H1 (cell line): ENCODE data around the gene PCNX1. TPM values are rescaled to one million over a fixed set of nuclear protein-coding genes. Genes with fewer than 3 reads are reported as not detected.

Experiments
- CTCF ChIA-PET: fragments of 300-600 bp; sonication (Branson Sonifier 250); formaldehyde crosslinking; loops from one replicate; lab custom pipeline; 2021; ENCODE audit not compliant: partially characterized antibody; lab: Charles Lee
- POLR2A ChIA-PET: fragments of 300-600 bp; sonication (Branson Sonifier 250); formaldehyde crosslinking; loops from one replicate; lab custom pipeline; 2021; ENCODE audit warnings: inconsistent platforms; ENCODE audit not compliant: partially characterized antibody; lab: Charles Lee
- DNase-seq, 2 experiments: peaks; one replicate each; pipeline versions ENCODE4 v3.0.0 to v3.0.0-alpha.2; 2010 to 2022; ENCODE audit warnings: low spot score in 2 of 2, low read depth in 1 of 2, mixed read lengths in 1 of 2
- FAIRE-seq: peaks from 2 replicates; lab custom pipeline; 2011; peaks lifted over from hg19 to GRCh38; lab: Jason Lieb, UNC
- H2AFZ ChIP-seq: 2 replicates; pipeline ENCODE4 v1.8.1; 2012; ENCODE audit warnings: low read length, inconsistent platforms
- H2AK5ac ChIP-seq: 2 replicates; pipeline ENCODE4 v1.6.1; 2013; ENCODE audit warnings: low read depth, low read length
- H2BK120ac ChIP-seq: replicated peaks from 2 replicates; pipeline ENCODE3; 2013; ENCODE audit warnings: low read depth, low read length, inconsistent platforms
- H2BK12ac ChIP-seq: 2 replicates; pipeline ENCODE4 v1.6.1; 2013; ENCODE audit warnings: low read depth, low read length
- H2BK15ac ChIP-seq: 2 replicates; pipeline ENCODE4 v1.6.1; 2013; ENCODE audit warnings: low read length
- H2BK20ac ChIP-seq: 2 replicates; pipeline ENCODE4 v1.6.1; 2013; ENCODE audit warnings: low read length
- H2BK5ac ChIP-seq: 2 replicates; pipeline ENCODE4 v1.6.1; 2013; ENCODE audit warnings: low read depth, low read length
- H3K14ac ChIP-seq: 2 replicates; pipeline ENCODE4 v1.6.1; 2013; ENCODE audit warnings: inconsistent platforms; ENCODE audit not compliant: insufficient read length
- H3K18ac ChIP-seq: 2 replicates; pipeline ENCODE4 v1.6.1; 2013; ENCODE audit warnings: low read length; ENCODE audit errors: extremely low read depth
- H3K23ac ChIP-seq: 2 replicates; pipeline ENCODE4 v1.6.1; 2013; ENCODE audit warnings: inconsistent platforms; ENCODE audit not compliant: insufficient read length
- H3K23me2 ChIP-seq: 2 replicates; pipeline ENCODE4 v1.6.1; 2013; ENCODE audit warnings: low read depth, low read length
- H3K27ac ChIP-seq: 2 replicates; pipeline ENCODE4 v1.6.1; 2011; ENCODE audit warnings: low read depth, low read length, inconsistent platforms
- H3K27me3 ChIP-seq, 4 experiments: replicated peaks in 1 of 4; 1 replicate in 1 of 4; 2 replicates in 3 of 4; pipeline versions ENCODE4 v1.6.1 to v1.8.1; 2011 to 2013; ENCODE audit warnings: low read length in 3 of 4, mild to moderate bottlenecking in 3 of 4, inconsistent platforms in 2 of 4, mixed read lengths in 2 of 4, moderate library complexity in 1 of 4; ENCODE audit not compliant: control insufficient read depth in 3 of 4, insufficient read depth in 3 of 4; ENCODE audit errors: extremely low read depth in 1 of 4
- H3K36me3 ChIP-seq, 4 experiments: 2 replicates each; pipeline versions ENCODE4 v1.6.1 to v1.8.1; 2011 to 2013; ENCODE audit warnings: mild to moderate bottlenecking in 4 of 4, low read length in 3 of 4, moderate library complexity in 2 of 4, control low read depth in 1 of 4, inconsistent platforms in 1 of 4; ENCODE audit not compliant: insufficient read depth in 4 of 4, control insufficient read depth in 2 of 4
- H3K4ac ChIP-seq: replicated peaks from 2 replicates; pipeline ENCODE3; 2013; ENCODE audit warnings: low read length, low read depth, mixed read lengths, inconsistent platforms; ENCODE audit not compliant: insufficient read length
- H3K4me1 ChIP-seq, 4 experiments: replicated peaks in 1 of 4; 1 replicate in 1 of 4; 2 replicates in 3 of 4; pipeline versions ENCODE4 v1.6.1 to v1.8.1; 2011 to 2013; ENCODE audit warnings: low read length in 3 of 4, inconsistent platforms in 2 of 4, mixed read lengths in 1 of 4; ENCODE audit not compliant: insufficient read depth in 4 of 4, control insufficient read depth in 3 of 4
- H3K4me2 ChIP-seq, 2 experiments: 2 replicates each; pipeline versions ENCODE4 v1.6.1 to v1.8.1; 2011 to 2013; ENCODE audit warnings: low read depth in 2 of 2, low read length in 2 of 2, control low read depth in 1 of 2, inconsistent platforms in 1 of 2, mild to moderate bottlenecking in 1 of 2; ENCODE audit not compliant: insufficient read depth in 1 of 2
- H3K4me3 ChIP-seq, 4 experiments: fragments of 200-600, 300-600 bp in 1 of 4; sonication (generic), shearing (Covaris generic), sonication (Bioruptor Twin) in 1 of 4; 2 replicates each; pipeline versions ENCODE4 v1.5.1 to v1.8.1; 2011 to 2016; ENCODE audit warnings: low read length in 4 of 4, low read depth in 3 of 4, control low read depth in 2 of 4, inconsistent platforms in 2 of 4, mild to moderate bottlenecking in 2 of 4, mixed read lengths in 1 of 4, moderate library complexity in 1 of 4; ENCODE audit not compliant: insufficient read depth in 2 of 4; ENCODE audit errors: extremely low read depth in 1 of 4
- H3K56ac ChIP-seq: replicated peaks from 2 replicates; pipeline ENCODE3; 2013; ENCODE audit warnings: low read depth, mild to moderate bottlenecking, mixed read lengths, low read length, inconsistent platforms; ENCODE audit not compliant: insufficient read length
- H3K79me1 ChIP-seq: 2 replicates; pipeline ENCODE4 v1.6.1; 2013; ENCODE audit warnings: low read depth, low read length, control low read depth
- H3K79me2 ChIP-seq, 2 experiments: 2 replicates each; pipeline versions ENCODE4 v1.6.1 to v1.8.1; 2012 to 2013; ENCODE audit warnings: low read length in 2 of 2, mild to moderate bottlenecking in 2 of 2, inconsistent platforms in 1 of 2; ENCODE audit not compliant: insufficient read depth in 2 of 2, control insufficient read depth in 1 of 2
- H3K9ac ChIP-seq, 4 experiments: replicated peaks in 1 of 4; 1 replicate in 1 of 4; 2 replicates in 3 of 4; pipeline versions ENCODE4 v1.6.1 to v1.8.1; 2011 to 2013; ENCODE audit warnings: low read depth in 3 of 4, low read length in 3 of 4, control low read depth in 2 of 4, mild to moderate bottlenecking in 2 of 4, moderate library complexity in 2 of 4, inconsistent platforms in 1 of 4; ENCODE audit errors: extremely low read depth in 1 of 4
- H3K9me3 ChIP-seq, 2 experiments: 2 replicates each; pipeline versions ENCODE4 v1.6.1 to v1.8.1; 2012 to 2013; ENCODE audit warnings: mild to moderate bottlenecking in 2 of 2, moderate library complexity in 2 of 2, control low read depth in 1 of 2, inconsistent platforms in 1 of 2, low read depth in 1 of 2, low read length in 1 of 2, mixed read lengths in 1 of 2; ENCODE audit not compliant: insufficient read depth in 2 of 2
- H4K20me1 ChIP-seq, 2 experiments: replicated peaks in 1 of 2; 2 replicates each; pipeline versions ENCODE3 to v1.8.1; 2011 to 2013; ENCODE audit warnings: inconsistent platforms in 2 of 2, low read length in 2 of 2, mild to moderate bottlenecking in 1 of 2; ENCODE audit not compliant: insufficient read depth in 2 of 2, control insufficient read depth in 1 of 2
- H4K5ac ChIP-seq: 2 replicates; pipeline ENCODE4 v1.6.1; 2013; ENCODE audit warnings: low read length, low read depth, mixed read lengths, inconsistent platforms; ENCODE audit not compliant: insufficient read length
- H4K8ac ChIP-seq: 2 replicates; pipeline ENCODE4 v1.8.0; 2013; ENCODE audit warnings: mild to moderate bottlenecking, moderate library complexity, low read length, inconsistent platforms; ENCODE audit not compliant: insufficient read depth; ENCODE audit errors: extremely low read depth
- H4K91ac ChIP-seq: replicated peaks from 2 replicates; pipeline ENCODE3; 2013; ENCODE audit warnings: low read length, mixed read lengths, inconsistent platforms; ENCODE audit not compliant: insufficient read length
- CHD1 ChIP-seq: IDR thresholded peaks from 2 replicates; pipeline ENCODE4 v1.6.1; 2012; ENCODE audit warnings: low read depth, low read length, improper control_type of control experiment
- CTBP2 ChIP-seq: IDR thresholded peaks from 2 replicates; pipeline ENCODE4 v1.7.0; 2011; ENCODE audit warnings: borderline replicate concordance, mild to moderate bottlenecking, moderate library complexity, mixed read lengths, low read length; ENCODE audit not compliant: insufficient read depth, insufficient read length
- JUN ChIP-seq: IDR thresholded peaks from 2 replicates; pipeline ENCODE4 v1.6.1; 2011; ENCODE audit warnings: low read depth, mild to moderate bottlenecking, improper control_type of control experiment, low read length
- RBBP5 ChIP-seq: IDR thresholded peaks from 2 replicates; pipeline ENCODE4 v1.7.1; 2012; ENCODE audit warnings: low read depth, mild to moderate bottlenecking, inconsistent platforms, low read length, moderate library complexity, borderline replicate concordance
- SIN3A ChIP-seq, 2 experiments: IDR thresholded peaks in 1 of 2; conservative IDR thresholded peaks in 1 of 2; 2 replicates each; pipeline ENCODE4 v1.6.1; 2011 to 2012; ENCODE audit warnings: low read length in 2 of 2, improper control_type of control experiment in 1 of 2, low read depth in 1 of 2, mild to moderate bottlenecking in 1 of 2
- SIX5 ChIP-seq: IDR thresholded peaks from 2 replicates; pipeline ENCODE4 v1.6.1; 2011; ENCODE audit warnings: mild to moderate bottlenecking, low read depth, low read length
- WGBS, 2 experiments: shearing (Covaris generic) in 1 of 2; methylation state at CpG; one replicate each; pipeline versions ENCODE4 v1.1.6 to v1.1.7; 2013 to 2015; ENCODE audit warnings: low lambda C conversion rate in 2 of 2, mixed read lengths in 2 of 2, inconsistent platforms in 1 of 2, low coverage in 1 of 2, missing lambda C conversion rate in 1 of 2; ENCODE audit not compliant: insufficient replicate concordance in 2 of 2, insufficient coverage in 1 of 2, insufficient read length in 1 of 2; ENCODE audit errors: extremely low coverage in 1 of 2, missing lambda C conversion rate in 1 of 2; 5-methylcytosine and 5-hydroxymethylcytosine counted together
- polyA plus RNA-seq, 7 experiments: library from polyadenylated mRNA; depleted of rRNA in 3 of 7; stranded (reverse) in 5 of 7; unstranded in 2 of 7; fragments of >200 nt in 5 of 7; fragments of 200-250 nt in 2 of 7; gene quantifications; 1 replicate in 5 of 7; 2 replicates in 1 of 7; 4 replicates in 1 of 7; pipeline versions ENCODE4 v1.2.1 to v1.2.3, GENCODE V29; 2011 to 2013; ENCODE audit warnings: missing spikeins in 2 of 7, mixed read lengths in 2 of 7
- total RNA-seq: library from RNA; stranded (reverse); fragmentation: NEBNext Ultra II Directional; extraction: Animal tissue kit (Norgen Biotek cat#: 25700); gene quantifications from 2 replicates; pipeline ENCODE4 v1.2.1, GENCODE V29; 2021

The PCNX1 gene
- total and polyA plus RNA-seq, 2 of the 8 experiments (the other 6 are each of a cell fraction or from before 2014, with no cell fraction given) = 37.7 to 53.2 TPM

DNA sequence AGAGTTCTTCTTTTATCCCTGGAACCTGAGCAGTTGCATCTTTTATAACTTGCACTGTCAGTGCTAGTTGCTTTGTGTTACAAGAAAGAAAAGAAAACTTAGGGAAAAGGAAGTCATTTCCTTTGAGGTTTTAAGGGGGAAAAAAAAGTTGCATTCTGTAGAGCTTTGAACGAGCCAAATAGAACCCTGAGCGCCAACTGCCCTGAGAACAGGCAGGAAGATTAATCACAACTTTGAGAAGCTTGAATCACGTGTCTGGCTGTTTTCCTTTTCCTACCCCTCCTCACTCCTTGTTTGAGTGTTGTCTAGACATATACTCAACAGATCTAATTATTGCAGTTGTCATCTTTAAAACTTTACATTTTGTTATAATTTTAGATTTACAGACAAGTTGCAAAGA is 12.5 kb downstream of the PCNX1 start:
- Histone ChIP-seq H2BK12ac (no peak overlapping the region), H3K79me2 (peaks cover 0 to 100% of the 10 kb centered on the region in 2 experiments; a peak in 3 of 4 replicates), H3K56ac (no peak overlapping the region), H4K5ac (no peak overlapping the region), H3K79me1 (no peaks in the 10 kb centered on the region; the same call in none of the 2 replicates), H4K20me1 (peaks cover 7 to 8% of the 10 kb centered on the region in 2 experiments), H4K8ac (no peak overlapping the region), H3K4ac (no peak overlapping the region), H2BK15ac (no peak overlapping the region), H3K23me2 (no peaks in the 10 kb centered on the region), H3K18ac (no peak overlapping the region), H2BK5ac (no peak overlapping the region), H3K27me3 (no peaks in the 10 kb centered on the region), H2BK120ac (no peak overlapping the region), H3K4me1 (0 out of 7 replicates have a peak, but pooled peaks cover 0 to 2% (median 0%) of the 10 kb centered on the region in 4 experiments), H3K4me2 (no peak overlapping the region), H3K23ac (no peak overlapping the region), H3K9me3 (no peaks in the 10 kb centered on the region), H4K91ac (no peak overlapping the region), H2AFZ (no peak overlapping the region), H3K27ac (no peak overlapping the region), H2BK20ac (no peak overlapping the region), H3K9ac (no peak overlapping the region), H2AK5ac (no peak overlapping the region), H3K14ac (no peak overlapping the region), H3K36me3 (peaks cover 0 to 5% (median 0%) of the 10 kb centered on the region in 4 experiments; a peak in 1 of 8 replicates), H3K4me3 (no peak overlapping the region)
- CTCF ChIA-PET = interaction anchor here (0.8 to 3.5 kb wide), 4 partner anchors 11 to 36 kb away, joined by 3 to 13 read pairs (median 5); partner anchors contain the start of gene PCNX1
- WGBS, 2 experiments = 62% methylated on average over 3 of the region's 3 CpGs; no CpG with 5 or more reads in 1 of the 2 experiments
- DNase-seq (no peak), FAIRE-seq (peak; percentile 48)
- POLR2A ChIA-PET = interaction anchor here (1.3 kb wide), 1 partner anchor 10 kb away, joined by 5 read pairs; no protein-coding TSS in a partner anchor
- TF ChIP-seq SIN3A (conservative IDR thresholded peaks at IDR 0.05 in 1 of 2, IDR thresholded peaks at IDR 0.05 in 1 of 2; ENCODE audit: low read depth in 1 of 2, low read length in 2 of 2) (no peak), JUN (no peak), RBBP5 (no peak), CHD1 (no peak), CTBP2 (no peak), SIX5 (no peak)
